Tibial artery (tissue), 4 donors: ENCODE measurements around the gene COG3.

Source experiments
- DNase-seq, 2 donors: peaks; one replicate each; pipeline ENCODE4 v3.0.0-alpha.2; 2019
- H3K27ac ChIP-seq, 2 donors: fragments of 200-600 bp; sonication (generic) in 1 of 2; 1 replicate in 1 of 2; 2 replicates in 1 of 2; pipeline ENCODE4 v1.5.1; 2018 to 2019; ENCODE audit warnings: mild to moderate bottlenecking in 1 of 2
- H3K27me3 ChIP-seq, 2 donors: fragments of 200-600 bp; sonication (generic) in 1 of 2; one replicate each; pipeline versions ENCODE4 v1.5.1 to v1.6.0; 2016 to 2019
- H3K36me3 ChIP-seq, 3 donors: fragments of 200-600 bp; sonication (generic) in 2 of 3; one replicate each; pipeline ENCODE4 v1.5.1; 2016 to 2019; ENCODE audit warnings: mild to moderate bottlenecking in 2 of 3
- H3K4me1 ChIP-seq, 4 donors: fragments of 200-600 bp; sonication (generic) in 2 of 4; 1 replicate in 3 of 4; 2 replicates in 1 of 4; pipeline ENCODE4 v1.5.1; 2016 to 2019
- H3K4me3 ChIP-seq, 2 donors: fragments of 200-600 bp; sonication (generic) in 1 of 2; 1 replicate in 1 of 2; 2 replicates in 1 of 2; pipeline ENCODE4 v1.5.1; 2018 to 2019; ENCODE audit warnings: mild to moderate bottlenecking in 2 of 2
- H3K9me3 ChIP-seq, 3 donors: fragments of 200-600 bp; sonication (generic) in 1 of 3; one replicate each; pipeline ENCODE4 v1.5.1; 2016 to 2019
- CTCF ChIP-seq, 2 experiments: fragments of 200-600 bp in 1 of 2; fragments of 450-650 bp in 1 of 2; IDR thresholded peaks; one replicate each; pipeline ENCODE4 v1.5.1; 2017 to 2019; ENCODE audit warnings: antibody characterized with exemption in 2 of 2, mild to moderate bottlenecking in 1 of 2, moderate library complexity in 1 of 2
- intact Hi-C: fragments of 100-400 bp; cut with DNase I; formaldehyde crosslinking; loops from one replicate; pipeline ENCODE4 v1.15.0; 2023; ENCODE audit warnings: low total_unique reads

The COG3 gene

GRCh38 chr13:45434556-45435371 is 30.0 kb upstream of the COG3 start:
- H3K27me3 ChIP-seq = no peaks in the 10 kb centered on the region
- no peaks in the 10 kb centered on the region for H3K4me1 ChIP-seq
- no peaks in the 10 kb centered on the region for H3K36me3 ChIP-seq
- DNase-seq = no peak
- no peak for TF ChIP-seq CTCF (IDR thresholded peaks at IDR 0.05)
- H3K27ac ChIP-seq = no peak overlapping the region
- intact Hi-C loops = no loop called here
- no peak overlapping the region for H3K4me3 ChIP-seq
- no peaks in the 10 kb centered on the region for H3K9me3 ChIP-seq

GRCh38 chr13:45436332-45436731 is 28.4 kb upstream of the COG3 start:
- no peak for TF ChIP-seq CTCF (IDR thresholded peaks at IDR 0.05)
- H3K27ac ChIP-seq = no peak overlapping the region
- H3K9me3 ChIP-seq = no peaks in the 10 kb centered on the region
- H3K4me3 ChIP-seq = no peak overlapping the region
- peaks cover 0 to 13% (median 3%) of the 10 kb centered on the region in 4 donors for H3K4me1 ChIP-seq
- H3K27me3 ChIP-seq = no peaks in the 10 kb centered on the region
- DNase-seq = no peak
- intact Hi-C loops = no loop called here
- no peaks in the 10 kb centered on the region for H3K36me3 ChIP-seq

GRCh38 chr13:45436953-45437352 is 27.8 kb upstream of the COG3 start:
- intact Hi-C loops = no loop called here
- Histone ChIP-seq H3K4me3 (no peak overlapping the region), H3K4me1 (peaks cover 0 to 13% (median 3%) of the 10 kb centered on the region in 4 donors), H3K27ac (no peak overlapping the region), H3K36me3 (no peaks in the 10 kb centered on the region), H3K9me3 (no peaks in the 10 kb centered on the region), H3K27me3 (no peaks in the 10 kb centered on the region)
- no peak for TF ChIP-seq CTCF (IDR thresholded peaks at IDR 0.05)
- DNase-seq = no peak

- intact Hi-C loops = no loop called here
- Histone ChIP-seq H3K4me3 (no peak overlapping the region), H3K36me3 (no peaks in the 10 kb centered on the region), H3K27me3 (no peaks in the 10 kb centered on the region), H3K9me3 (no peaks in the 10 kb centered on the region), H3K27ac (no peak overlapping the region), H3K4me1 (peaks cover 0 to 13% (median 3%) of the 10 kb centered on the region in 4 donors)
- DNase-seq = no peak
- no peak for TF ChIP-seq CTCF (IDR thresholded peaks at IDR 0.05)
These were observed 26.8 kb upstream of the COG3 start for GRCh38 chr13:45437947-45438346.

- no peaks in the 10 kb centered on the region for H3K9me3 ChIP-seq
- no peak overlapping the region for H3K27ac ChIP-seq
- TF ChIP-seq CTCF (IDR thresholded peaks at IDR 0.05) = no peak
- no peaks in the 10 kb centered on the region for H3K27me3 ChIP-seq
- intact Hi-C loops = no loop called here
- H3K4me1 ChIP-seq = peaks cover 0 to 13% (median 3%) of the 10 kb centered on the region in 4 donors
- no peak overlapping the region for H3K4me3 ChIP-seq
- no peaks in the 10 kb centered on the region for H3K36me3 ChIP-seq
- no peak for DNase-seq
These were observed 25.7 kb upstream of the COG3 start for GRCh38 chr13:45439008-45439407.
